ENCODE results near the gene ULBP3. TPM values are rescaled to one million over a fixed set of nuclear protein-coding genes. Genes with fewer than 3 reads are reported as not detected.

The ULBP3 gene
- total RNA-seq, 1 experiment from 2014 or later, result 8.1 TPM

- ChIA-PET POLR2A (no interaction called here), CTCF (no interaction called here)
- Histone ChIP-seq H3K27me3 (replicated peaks; ENCODE audit: control insufficient read depth, insufficient read depth, low read length) (peaks cover 1% of the 10 kb centered on the region; the same call in 1 of the 2 replicates), H3K36me3 (ENCODE audit: control insufficient read depth, insufficient read depth, low read length) (no peaks in the 10 kb centered on the region), H3K4me1 (no peaks in the 10 kb centered on the region), H3K9me3 (no peaks in the 10 kb centered on the region), H3K4me3 (ENCODE audit: low read depth, low read length) (no peak overlapping the region)
- intact Hi-C loops (cut with micrococcal nuclease; ENCODE audit: unreplicated experiment), result no loop called here
- no peaks in the 10 kb centered on the region for H3K36me3 Mint-ChIP-seq (ENCODE audit: insufficient read depth, unreplicated experiment)
- no peak for DNase-seq
- no TSS peak for BruUV-seq (replicated peaks)
- no peak overlapping the region for H3K27ac Mint-ChIP-seq (ENCODE audit: unreplicated experiment)
- H3K27me3 Mint-ChIP-seq (ENCODE audit: insufficient read depth, unreplicated experiment), result peaks cover 20% of the 10 kb centered on the region
- no peaks in the 10 kb centered on the region for H3K9me3 Mint-ChIP-seq (ENCODE audit: unreplicated experiment)
- no peak for TF ChIP-seq CTCF (IDR thresholded peaks at IDR 0.05; ENCODE audit: insufficient read depth in 1 of 2, low read depth in 1 of 2, low read length in 1 of 2, severe bottlenecking in 1 of 2, unreplicated experiment in 1 of 2)
- H3K4me3 Mint-ChIP-seq (ENCODE audit: unreplicated experiment), result no peak overlapping the region
- H3K4me1 Mint-ChIP-seq (ENCODE audit: low read depth, unreplicated experiment), result no peaks in the 10 kb centered on the region
Measured at GRCh38 chr6:150043096-150043495, 25.8 kb downstream of the ULBP3 start.

GRCh38 chr6:150038202-150039062 lies 30.5 kb downstream of the ULBP3 start:
- Mint-ChIP-seq H3K36me3 (ENCODE audit: insufficient read depth, unreplicated experiment) (no peaks in the 10 kb centered on the region), H3K4me1 (ENCODE audit: low read depth, unreplicated experiment) (peaks cover 6% of the 10 kb centered on the region), H3K4me3 (ENCODE audit: unreplicated experiment) (peak overlapping the region; percentile 2), H3K27ac (ENCODE audit: unreplicated experiment) (no peak overlapping the region), H3K9me3 (ENCODE audit: unreplicated experiment) (no peaks in the 10 kb centered on the region), H3K27me3 (ENCODE audit: insufficient read depth, unreplicated experiment) (peaks cover 25% of the 10 kb centered on the region)
- no peak overlapping the region for H3K4me3 ChIP-seq (ENCODE audit: low read depth, low read length)
- intact Hi-C loops (cut with micrococcal nuclease; ENCODE audit: unreplicated experiment), result no loop called here
- TF ChIP-seq CTCF (IDR thresholded peaks at IDR 0.05; ENCODE audit: insufficient read depth in 1 of 2, low read depth in 1 of 2, low read length in 1 of 2, severe bottlenecking in 1 of 2, unreplicated experiment in 1 of 2), result no peak
- peaks cover 1% of the 10 kb centered on the region; the same call in 1 of the 2 replicates for H3K27me3 ChIP-seq (replicated peaks; ENCODE audit: control insufficient read depth, insufficient read depth, low read length)
- H3K4me1 ChIP-seq, result no peaks in the 10 kb centered on the region
- H3K9me3 ChIP-seq, result no peaks in the 10 kb centered on the region
- POLR2A ChIA-PET, result no interaction called here
- no peaks in the 10 kb centered on the region for H3K36me3 ChIP-seq (ENCODE audit: control insufficient read depth, insufficient read depth, low read length)
- CTCF ChIA-PET, result no interaction called here
- peak in 1 of 2 experiments; percentile 11 for DNase-seq
- no TSS peak for BruUV-seq (replicated peaks)

GRCh38 chr6:150037526-150038201 lies 31.3 kb downstream of the ULBP3 start:
- CTCF ChIA-PET, result interaction anchor here (0.5 kb wide), 1 partner anchor 340 kb away, joined by 3 read pairs; no protein-coding TSS in a partner anchor
- intact Hi-C loops (cut with micrococcal nuclease; ENCODE audit: unreplicated experiment), result no loop called here
- no peak for TF ChIP-seq CTCF (IDR thresholded peaks at IDR 0.05; ENCODE audit: insufficient read depth in 1 of 2, low read depth in 1 of 2, low read length in 1 of 2, severe bottlenecking in 1 of 2, unreplicated experiment in 1 of 2)
- H3K36me3 Mint-ChIP-seq (ENCODE audit: insufficient read depth, unreplicated experiment), result no peaks in the 10 kb centered on the region
- no peaks in the 10 kb centered on the region for H3K4me1 ChIP-seq
- BruUV-seq (replicated peaks), result no TSS peak
- no peak for DNase-seq
- peaks cover 32% of the 10 kb centered on the region for H3K27me3 Mint-ChIP-seq (ENCODE audit: insufficient read depth, unreplicated experiment)
- no peaks in the 10 kb centered on the region for H3K9me3 ChIP-seq
- H3K9me3 Mint-ChIP-seq (ENCODE audit: unreplicated experiment), result no peaks in the 10 kb centered on the region
- POLR2A ChIA-PET, result no interaction called here
- H3K4me3 ChIP-seq (ENCODE audit: low read depth, low read length), result no peak overlapping the region
- peak overlapping the region; percentile 68 for H3K4me3 Mint-ChIP-seq (ENCODE audit: unreplicated experiment)
- H3K27ac Mint-ChIP-seq (ENCODE audit: unreplicated experiment), result no peak overlapping the region
- peaks cover 6% of the 10 kb centered on the region for H3K4me1 Mint-ChIP-seq (ENCODE audit: low read depth, unreplicated experiment)
- no peaks in the 10 kb centered on the region for H3K36me3 ChIP-seq (ENCODE audit: control insufficient read depth, insufficient read depth, low read length)
- H3K27me3 ChIP-seq (replicated peaks; ENCODE audit: control insufficient read depth, insufficient read depth, low read length), result peaks cover 1% of the 10 kb centered on the region; the same call in 1 of the 2 replicates

All from Caco-2 (cell line).